Smooth muscle cell (in vitro differentiated cells): ENCODE measurements around the gene JADE2. TPM values are rescaled to one million over a fixed set of nuclear protein-coding genes. Genes with fewer than 3 reads are reported as not detected.

ENCODE experiments used
- DNase-seq: peaks from one replicate; lab custom pipeline; 2025; ENCODE audit not compliant: unreplicated experiment; lab: John Stamatoyannopoulos, UW
- H2AFZ ChIP-seq: fragments of 200-600 bp; sonication (generic); 2 replicates; pipeline ENCODE4 v1.6.0; 2016; ENCODE audit warnings: antibody characterized with exemption, low read depth, mild to moderate bottlenecking
- H3F3A ChIP-seq: fragments of 200-600 bp; sonication (generic); 2 replicates; pipeline ENCODE4 v1.6.0; 2017; ENCODE audit warnings: antibody characterized with exemption, low read depth
- H3K27ac ChIP-seq: fragments of 200-600 bp; sonication (generic); 2 replicates; pipeline ENCODE4 v1.5.1; 2016; ENCODE audit warnings: low read depth, mild to moderate bottlenecking
- H3K27me3 ChIP-seq: fragments of 200-600 bp; sonication (generic); 2 replicates; pipeline ENCODE4 v1.6.1; 2016; ENCODE audit warnings: low read depth, mild to moderate bottlenecking
- H3K36me3 ChIP-seq: fragments of 200-600 bp; sonication (generic); 2 replicates; pipeline ENCODE4 v1.5.1; 2016; ENCODE audit warnings: low read depth
- H3K4me1 ChIP-seq: fragments of 200-600 bp; sonication (generic); 2 replicates; pipeline ENCODE4 v1.5.1; 2016; ENCODE audit warnings: low read depth
- H3K4me2 ChIP-seq: fragments of 200-600 bp; sonication (generic); 2 replicates; pipeline ENCODE4 v1.6.0; 2016; ENCODE audit warnings: mild to moderate bottlenecking
- H3K4me3 ChIP-seq: fragments of 200-600 bp; sonication (generic); 2 replicates; pipeline ENCODE4 v1.5.1; 2016; ENCODE audit warnings: mild to moderate bottlenecking
- H3K79me2 ChIP-seq: fragments of 200-600 bp; sonication (generic); 2 replicates; pipeline ENCODE4 v1.6.0; 2016; ENCODE audit warnings: low read depth, mild to moderate bottlenecking
- H3K9ac ChIP-seq: fragments of 200-600 bp; sonication (generic); 2 replicates; pipeline ENCODE4 v1.6.0; 2016; ENCODE audit warnings: low read depth
- H3K9me3 ChIP-seq: fragments of 200-600 bp; sonication (generic); replicated peaks from 2 replicates; pipeline ENCODE4 v1.5.1; 2016; ENCODE audit warnings: low read depth
- H4K20me1 ChIP-seq: fragments of 200-600 bp; sonication (generic); 2 replicates; pipeline ENCODE4 v1.6.0; 2016; ENCODE audit warnings: low read depth
- CTCF ChIP-seq: fragments of 200-600 bp; sonication (generic); IDR thresholded peaks from 2 replicates; pipeline ENCODE4 v1.5.1; 2017; ENCODE audit warnings: borderline replicate concordance, mild to moderate bottlenecking, antibody characterized with exemption; ENCODE audit not compliant: insufficient read depth, poor library complexity, severe bottlenecking
- WGBS: methylation state at CpG from one replicate; pipeline ENCODE4 v1.1.7; 2016; ENCODE audit warnings: low lambda C conversion rate; 5-methylcytosine and 5-hydroxymethylcytosine counted together
- polyA plus RNA-seq: library from polyadenylated mRNA; unstranded; fragments of >200 nt; fragmentation: Nextera tagmentation; extraction: Ambion mirVana; gene quantifications from 2 replicates; pipeline ENCODE4 v1.2.1, GENCODE V29; 2016
- total RNA-seq: library from RNA; depleted of rRNA; stranded (reverse); fragments of >200 nt; gene quantifications from 2 replicates; pipeline ENCODE4 v1.2.3, GENCODE V29; 2014

The JADE2 gene
- total and polyA plus RNA-seq, 2 experiments from 2014 or later, result 4.3 to 18.0 TPM

- Histone ChIP-seq H3K27ac (no peak overlapping the region), H4K20me1 (no peaks in the 10 kb centered on the region), H3K79me2 (no peaks in the 10 kb centered on the region), H3K4me2 (no peak overlapping the region), H3K9me3 (no peaks in the 10 kb centered on the region), H2AFZ (no peak overlapping the region), H3F3A (no peaks in the 10 kb centered on the region), H3K4me3 (no peak overlapping the region), H3K36me3 (no peaks in the 10 kb centered on the region), H3K27me3 (no peaks in the 10 kb centered on the region), H3K4me1 (no peaks in the 10 kb centered on the region), H3K9ac (no peak overlapping the region)
- no peak for TF ChIP-seq CTCF
- DNase-seq, result no peak
- WGBS, result 89% methylated on average over 7 of the region's 7 CpGs
These were observed 36.1 kb upstream of the JADE2 start for GRCh38 chr5:134489227-134489944.

- no peak overlapping the region for H3K4me2 ChIP-seq
- H3K27me3 ChIP-seq, result no peaks in the 10 kb centered on the region
- TF ChIP-seq CTCF, result no peak
- DNase-seq, result no peak
- H3K4me1 ChIP-seq, result no peaks in the 10 kb centered on the region
- H3F3A ChIP-seq, result no peaks in the 10 kb centered on the region
- no peaks in the 10 kb centered on the region for H3K36me3 ChIP-seq
- no peaks in the 10 kb centered on the region for H3K9me3 ChIP-seq
- no peak overlapping the region for H2AFZ ChIP-seq
- 89% methylated on average over 9 of the region's 9 CpGs for WGBS
- H4K20me1 ChIP-seq, result no peaks in the 10 kb centered on the region
- no peak overlapping the region for H3K4me3 ChIP-seq
- no peak overlapping the region for H3K27ac ChIP-seq
- no peak overlapping the region for H3K9ac ChIP-seq
- no peaks in the 10 kb centered on the region for H3K79me2 ChIP-seq
These were observed 35.1 kb upstream of the JADE2 start for GRCh38 chr5:134490255-134490924.

GRCh38 chr5:134490925-134491271, 34.6 kb upstream of the JADE2 start:
- Histone ChIP-seq H3K4me1 (no peaks in the 10 kb centered on the region), H3K9me3 (no peaks in the 10 kb centered on the region), H3K4me2 (no peak overlapping the region), H3K27me3 (no peaks in the 10 kb centered on the region), H2AFZ (no peak overlapping the region), H3K79me2 (no peaks in the 10 kb centered on the region), H3K9ac (no peak overlapping the region), H3K4me3 (no peak overlapping the region), H3K27ac (no peak overlapping the region), H3F3A (no peaks in the 10 kb centered on the region), H4K20me1 (no peaks in the 10 kb centered on the region), H3K36me3 (no peaks in the 10 kb centered on the region)
- DNase-seq, result no peak
- WGBS, result 86% methylated on average over 8 of the region's 8 CpGs
- TF ChIP-seq CTCF, result no peak
